Gastroesophageal sphincter (tissue), 3 donors: ENCODE measurements around the gene HSFX2.

ENCODE experiments used
- CTCF ChIP-seq, 4 experiments: fragments of 200-600 bp in 2 of 4; fragments of 450-650 bp in 2 of 4; sonication (generic) in 1 of 4; IDR thresholded peaks; one replicate each; pipeline ENCODE4 v1.5.1; 2017 to 2019; ENCODE audit warnings: antibody characterized with exemption in 4 of 4, mild to moderate bottlenecking in 2 of 4, moderate library complexity in 2 of 4
- EP300 ChIP-seq: sonication (generic); formaldehyde crosslinking; IDR thresholded peaks from one replicate; pipeline ENCODE4 v1.6.1; 2017; ENCODE audit warnings: antibody characterized with exemption, mild to moderate bottlenecking
- POLR2A ChIP-seq, 2 donors: fragments of 450-650 bp; IDR thresholded peaks; one replicate each; pipeline ENCODE4 v1.6.1; 2017; ENCODE audit warnings: antibody characterized with exemption in 2 of 2, mild to moderate bottlenecking in 2 of 2, moderate library complexity in 1 of 2
- POLR2AphosphoS5 ChIP-seq: sonication (generic); formaldehyde crosslinking; IDR thresholded peaks from one replicate; pipeline ENCODE4 v1.6.1; 2017; ENCODE audit warnings: antibody characterized with exemption

- TF ChIP-seq POLR2A (IDR thresholded peaks at IDR 0.05) (no peak), EP300 (no peak), CTCF (IDR thresholded peaks at IDR 0.05) (no peak), POLR2AphosphoS5 (no peak)
Observed at GRCh38 chrX:149641835-149642234, 46.7 kb upstream of the HSFX2 start.
